ENCODE data around the gene DNAJB11. TPM values are rescaled to one million over a fixed set of nuclear protein-coding genes. Genes with fewer than 3 reads are reported as not detected.
"Not testable (repeated sequence)": the region's sequence is repeated elsewhere in the genome, so short reads cannot be mapped to it uniquely, and the experiment has no call there.

DNAJB11 gene
- total and polyA plus RNA-seq, 2 donors, result 42.8 to 49.1 TPM

DNA sequence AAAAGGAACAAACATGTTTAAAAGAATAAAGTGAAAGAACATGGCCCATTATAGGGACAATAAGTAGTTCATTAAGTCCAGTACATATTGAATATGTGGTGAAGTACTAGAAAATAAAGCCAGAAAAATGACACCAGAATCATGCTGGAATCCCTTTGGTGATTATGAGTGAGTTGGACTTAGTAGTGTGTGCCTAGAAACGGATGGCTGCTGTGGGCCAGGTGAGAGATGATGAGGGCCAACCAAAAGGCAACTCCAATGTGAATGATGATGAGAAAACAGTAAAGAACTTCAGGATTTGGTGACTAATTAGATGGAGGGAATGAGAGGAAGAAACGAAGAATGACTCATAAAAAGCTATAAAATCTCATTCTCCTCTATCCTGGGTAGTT lies 29.7 kb upstream of the DNAJB11 start:
- Histone ChIP-seq H3K9me3 (ENCODE audit: control insufficient read depth in 2 of 2, insufficient read depth in 1 of 2, low read length in 1 of 2) (no peaks in the 10 kb centered on the region), H3K4me1 (ENCODE audit: control insufficient read depth in 2 of 2, insufficient read depth in 2 of 2, low read length in 2 of 2) (peaks cover 0 to 5% of the 10 kb centered on the region in 2 donors), H3K27ac (ENCODE audit: low read depth in 1 of 2, low read length in 1 of 2) (no peak overlapping the region), H3K27me3 (ENCODE audit: control insufficient read depth in 2 of 2, insufficient read depth in 1 of 2, low read length in 1 of 2) (no peaks in the 10 kb centered on the region), H3K4me3 (ENCODE audit: low read length in 2 of 2) (no peak overlapping the region), H3K36me3 (ENCODE audit: control insufficient read depth in 2 of 2, insufficient read depth in 2 of 2, low read length in 1 of 2) (peaks cover 3 to 5% of the 10 kb centered on the region in 2 donors)
- WGBS, result 75% methylated on average over 2 of the region's 2 CpGs
- DNase-seq (ENCODE audit: low read depth in 6 of 9, low spot score in 9 of 9), result no peak

DNA sequence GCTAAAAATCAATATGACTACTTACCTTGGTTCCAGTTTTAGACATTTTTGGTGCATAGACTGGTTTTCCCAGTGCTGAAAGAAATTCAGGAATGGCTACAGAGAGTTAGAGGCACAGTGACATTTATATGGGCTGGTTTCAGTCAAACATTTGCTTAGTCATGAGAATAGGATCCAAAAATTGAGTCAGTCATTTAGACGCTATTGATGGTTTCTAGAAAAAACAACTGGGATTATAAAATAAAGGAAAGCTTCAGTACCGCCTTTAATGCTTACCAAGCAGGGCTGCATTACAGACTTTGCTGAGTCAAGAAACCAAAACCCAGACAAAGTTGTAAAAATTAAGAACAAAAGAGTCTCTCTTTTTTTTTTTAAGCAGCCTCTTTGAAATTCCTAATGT lies 26.2 kb upstream of the DNAJB11 start, which contains the start of gene CRYGS:
TSS of gene CRYGS (minus strand) at position 100 of the 400 bp plus-strand sequence. CDS start at position 46, 54 bp downstream.
- H3K9me3 ChIP-seq (ENCODE audit: control insufficient read depth in 2 of 2, insufficient read depth in 1 of 2, low read length in 1 of 2), result no peaks in the 10 kb centered on the region
- no peak within 1 kb of the TSS for H3K4me3 ChIP-seq (ENCODE audit: low read length in 2 of 2)
- no peak for DNase-seq (ENCODE audit: low read depth in 6 of 9, low spot score in 9 of 9)
- 99% methylated on average over 2 of the region's 2 CpGs for WGBS
- H3K27ac ChIP-seq (ENCODE audit: low read depth in 1 of 2, low read length in 1 of 2), result no peak within 1 kb of the TSS
- H3K4me1 ChIP-seq (ENCODE audit: control insufficient read depth in 2 of 2, insufficient read depth in 2 of 2, low read length in 2 of 2), result peaks cover 0 to 8% of the 10 kb centered on the region in 2 donors
- H3K27me3 ChIP-seq (ENCODE audit: control insufficient read depth in 2 of 2, insufficient read depth in 1 of 2, low read length in 1 of 2), result no peaks in the 10 kb centered on the region
- H3K36me3 ChIP-seq (ENCODE audit: control insufficient read depth in 2 of 2, insufficient read depth in 2 of 2, low read length in 1 of 2), result peaks cover 2 to 10% of the 10 kb centered on the region in 2 donors

DNA sequence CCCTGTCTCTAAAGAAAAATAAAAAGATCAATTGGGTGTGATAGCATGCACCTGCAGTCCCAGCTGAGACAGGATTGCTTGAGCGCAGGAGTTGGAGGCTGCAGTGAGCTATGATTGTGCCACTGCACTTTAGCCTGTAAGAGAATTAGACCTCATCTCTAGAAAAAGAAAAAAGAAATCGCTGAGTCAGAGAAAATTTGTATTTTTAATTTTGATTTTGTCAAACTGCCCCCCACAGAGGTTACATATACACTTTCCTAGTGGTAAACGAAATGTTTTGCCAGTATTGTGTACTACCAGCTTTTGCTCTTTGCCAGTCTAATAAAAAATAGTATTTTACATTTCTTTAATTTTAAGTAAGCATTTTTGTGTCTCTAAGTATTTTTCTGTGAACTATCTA lies 21.0 kb upstream of the DNAJB11 start:
- 88% methylated on average over 3 of the region's 3 CpGs for WGBS

DNA sequence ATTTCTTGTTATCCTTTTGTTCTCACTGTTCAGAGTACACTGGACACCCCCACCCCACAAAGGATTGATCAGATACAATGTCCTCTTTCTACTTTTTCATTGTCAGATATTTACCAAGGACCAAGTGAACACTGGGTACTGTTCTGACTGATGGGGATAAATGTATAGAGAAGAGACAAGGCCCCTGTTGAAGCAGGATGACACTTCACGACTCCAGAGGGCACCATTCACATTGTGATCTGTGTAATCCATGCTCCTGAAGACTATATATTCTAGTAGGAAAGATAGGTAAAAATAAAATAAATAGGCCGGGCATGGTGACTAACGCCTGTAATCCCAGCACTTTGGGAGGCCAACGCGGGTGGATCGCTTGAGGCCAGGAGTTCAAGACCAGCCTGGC lies 19.1 kb upstream of the DNAJB11 start:
- Histone ChIP-seq H3K4me1 (ENCODE audit: control insufficient read depth in 2 of 2, insufficient read depth in 2 of 2, low read length in 2 of 2) (peaks cover 0 to 6% of the 10 kb centered on the region in 2 donors), H3K9me3 (ENCODE audit: control insufficient read depth in 2 of 2, insufficient read depth in 1 of 2, low read length in 1 of 2) (no peaks in the 10 kb centered on the region), H3K36me3 (ENCODE audit: control insufficient read depth in 2 of 2, insufficient read depth in 2 of 2, low read length in 1 of 2) (peaks cover 28 to 46% of the 10 kb centered on the region in 2 donors), H3K27me3 (ENCODE audit: control insufficient read depth in 2 of 2, insufficient read depth in 1 of 2, low read length in 1 of 2) (no peaks in the 10 kb centered on the region), H3K4me3 (ENCODE audit: low read length in 2 of 2) (no peak overlapping the region), H3K27ac (ENCODE audit: low read depth in 1 of 2, low read length in 1 of 2) (no peak overlapping the region)
- 99% methylated on average over 6 of the region's 6 CpGs for WGBS
- DNase-seq (ENCODE audit: low read depth in 6 of 9, low spot score in 9 of 9), result no peak

More for the DNA sequence above, 21.0 kb upstream of the DNAJB11 start:
- H3K9me3 ChIP-seq (ENCODE audit: control insufficient read depth in 2 of 2, insufficient read depth in 1 of 2, low read length in 1 of 2), result no peaks in the 10 kb centered on the region
- H3K27ac ChIP-seq (ENCODE audit: low read depth in 1 of 2, low read length in 1 of 2), result no peak overlapping the region
- no peak for DNase-seq (ENCODE audit: low read depth in 6 of 9, low spot score in 9 of 9)
- peaks cover 0 to 6% of the 10 kb centered on the region in 2 donors for H3K4me1 ChIP-seq (ENCODE audit: control insufficient read depth in 2 of 2, insufficient read depth in 2 of 2, low read length in 2 of 2)
- H3K27me3 ChIP-seq (ENCODE audit: control insufficient read depth in 2 of 2, insufficient read depth in 1 of 2, low read length in 1 of 2), result no peaks in the 10 kb centered on the region
- H3K36me3 ChIP-seq (ENCODE audit: control insufficient read depth in 2 of 2, insufficient read depth in 2 of 2, low read length in 1 of 2), result peaks cover 20 to 33% of the 10 kb centered on the region in 2 donors
- no peak overlapping the region for H3K4me3 ChIP-seq (ENCODE audit: low read length in 2 of 2)

DNA sequence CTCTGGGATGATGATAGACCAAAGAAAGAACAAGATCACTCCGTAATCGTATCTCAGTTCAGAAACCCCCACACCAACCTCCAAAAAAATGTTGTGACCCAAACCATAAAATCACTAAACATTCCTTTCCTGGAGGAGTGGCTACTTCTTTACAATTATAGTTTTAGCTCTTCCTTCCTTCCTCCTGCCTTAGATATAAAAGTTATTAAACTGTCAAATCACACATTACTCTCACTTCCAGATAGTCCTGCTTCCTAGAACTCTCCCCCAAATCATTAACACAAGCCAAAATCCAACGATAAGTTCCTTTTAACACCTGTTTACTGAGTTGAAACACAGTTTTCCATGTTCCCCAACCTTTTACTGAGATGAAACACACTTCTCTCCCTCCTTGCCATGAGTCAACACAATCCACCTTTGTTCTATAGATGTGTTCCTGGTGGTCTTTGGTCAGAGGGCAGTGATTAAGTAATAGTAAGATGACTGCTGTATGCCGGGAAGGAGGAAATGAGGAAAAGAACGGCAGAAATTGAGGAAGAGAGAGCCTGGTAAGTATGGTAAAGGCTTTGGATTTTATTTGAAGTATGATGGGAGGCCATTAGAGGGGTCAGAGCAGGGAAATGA lies 18.0 kb upstream of the DNAJB11 start:
- Histone ChIP-seq H3K4me3 (ENCODE audit: low read length in 2 of 2) (no peak overlapping the region), H3K27ac (ENCODE audit: low read depth in 1 of 2, low read length in 1 of 2) (no peak overlapping the region), H3K27me3 (ENCODE audit: control insufficient read depth in 2 of 2, insufficient read depth in 1 of 2, low read length in 1 of 2) (no peaks in the 10 kb centered on the region), H3K4me1 (ENCODE audit: control insufficient read depth in 2 of 2, insufficient read depth in 2 of 2, low read length in 2 of 2) (peaks cover 0 to 6% of the 10 kb centered on the region in 2 donors), H3K36me3 (ENCODE audit: control insufficient read depth in 2 of 2, insufficient read depth in 2 of 2, low read length in 1 of 2) (peaks cover 30 to 57% of the 10 kb centered on the region in 2 donors), H3K9me3 (ENCODE audit: control insufficient read depth in 2 of 2, insufficient read depth in 1 of 2, low read length in 1 of 2) (no peaks in the 10 kb centered on the region)
- no peak for DNase-seq (ENCODE audit: low read depth in 6 of 9, low spot score in 9 of 9)
- WGBS, result 94% methylated on average over 5 of the region's 5 CpGs

DNA sequence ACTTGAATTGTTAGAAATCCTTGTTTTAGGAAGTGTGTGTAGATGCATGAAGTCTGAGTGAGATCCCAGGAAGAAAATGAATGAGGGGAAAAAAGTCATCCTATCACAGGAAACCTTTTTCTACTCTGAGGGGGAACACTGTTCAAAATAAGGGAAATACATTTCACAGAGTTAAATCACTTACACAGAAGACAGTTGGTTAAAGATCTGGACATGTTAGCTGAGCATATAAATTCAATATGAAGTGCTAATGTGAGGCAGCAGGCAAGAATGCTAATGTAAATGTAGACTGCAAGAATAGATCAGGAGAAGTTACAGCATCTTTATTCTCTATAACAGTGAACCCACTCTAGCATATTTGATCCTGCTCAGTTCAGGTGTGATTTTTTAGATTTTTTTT lies 5.9 kb upstream of the DNAJB11 start:
- no peak overlapping the region for H3K4me3 ChIP-seq (ENCODE audit: low read length in 2 of 2)
- no peaks in the 10 kb centered on the region for H3K9me3 ChIP-seq (ENCODE audit: control insufficient read depth in 2 of 2, insufficient read depth in 1 of 2, low read length in 1 of 2)
- H3K27me3 ChIP-seq (ENCODE audit: control insufficient read depth in 2 of 2, insufficient read depth in 1 of 2, low read length in 1 of 2), result no peaks in the 10 kb centered on the region
- H3K36me3 ChIP-seq (ENCODE audit: control insufficient read depth in 2 of 2, insufficient read depth in 2 of 2, low read length in 1 of 2), result peaks cover 0 to 8% of the 10 kb centered on the region in 2 donors
- no peak overlapping the region for H3K27ac ChIP-seq (ENCODE audit: low read depth in 1 of 2, low read length in 1 of 2)
- DNase-seq (ENCODE audit: low read depth in 6 of 9, low spot score in 9 of 9), result no peak
- peaks cover 12 to 19% of the 10 kb centered on the region in 2 donors for H3K4me1 ChIP-seq (ENCODE audit: control insufficient read depth in 2 of 2, insufficient read depth in 2 of 2, low read length in 2 of 2)

DNA sequence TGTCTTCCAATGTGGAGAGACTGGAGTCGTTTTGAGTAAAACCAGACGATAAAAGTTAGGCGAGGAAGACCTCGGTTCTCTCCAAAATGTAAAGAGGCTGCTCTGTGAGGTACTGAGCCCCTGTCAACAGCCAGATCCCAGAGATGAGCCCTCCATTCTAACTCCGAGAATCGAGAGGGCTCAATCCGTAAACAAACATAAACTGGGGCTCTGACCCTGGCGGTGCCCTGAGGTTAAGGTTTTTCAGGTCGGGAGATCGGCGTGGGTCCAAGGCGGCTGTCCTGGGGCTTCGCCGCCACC lies 3.8 kb upstream of the DNAJB11 start:
- Histone ChIP-seq H3K27ac (ENCODE audit: low read depth in 1 of 2, low read length in 1 of 2) (peak overlapping the region; percentile 85 to 96), H3K27me3 (ENCODE audit: control insufficient read depth in 2 of 2, insufficient read depth in 1 of 2, low read length in 1 of 2) (no peaks in the 10 kb centered on the region), H3K9me3 (ENCODE audit: control insufficient read depth in 2 of 2, insufficient read depth in 1 of 2, low read length in 1 of 2) (no peaks in the 10 kb centered on the region), H3K4me1 (ENCODE audit: control insufficient read depth in 2 of 2, insufficient read depth in 2 of 2, low read length in 2 of 2) (peaks cover 19 to 28% of the 10 kb centered on the region in 2 donors), H3K4me3 (ENCODE audit: low read length in 2 of 2) (peak overlapping the region; percentile 93 to 97), H3K36me3 (ENCODE audit: control insufficient read depth in 2 of 2, insufficient read depth in 2 of 2, low read length in 1 of 2) (peaks cover 0 to 8% of the 10 kb centered on the region in 2 donors)
- WGBS, result 0% methylated on average over 14 of the region's 14 CpGs
- DNase-seq (ENCODE audit: low read depth in 6 of 9, low spot score in 9 of 9), result peak in 1 of 9 donors; percentile 22

DNA sequence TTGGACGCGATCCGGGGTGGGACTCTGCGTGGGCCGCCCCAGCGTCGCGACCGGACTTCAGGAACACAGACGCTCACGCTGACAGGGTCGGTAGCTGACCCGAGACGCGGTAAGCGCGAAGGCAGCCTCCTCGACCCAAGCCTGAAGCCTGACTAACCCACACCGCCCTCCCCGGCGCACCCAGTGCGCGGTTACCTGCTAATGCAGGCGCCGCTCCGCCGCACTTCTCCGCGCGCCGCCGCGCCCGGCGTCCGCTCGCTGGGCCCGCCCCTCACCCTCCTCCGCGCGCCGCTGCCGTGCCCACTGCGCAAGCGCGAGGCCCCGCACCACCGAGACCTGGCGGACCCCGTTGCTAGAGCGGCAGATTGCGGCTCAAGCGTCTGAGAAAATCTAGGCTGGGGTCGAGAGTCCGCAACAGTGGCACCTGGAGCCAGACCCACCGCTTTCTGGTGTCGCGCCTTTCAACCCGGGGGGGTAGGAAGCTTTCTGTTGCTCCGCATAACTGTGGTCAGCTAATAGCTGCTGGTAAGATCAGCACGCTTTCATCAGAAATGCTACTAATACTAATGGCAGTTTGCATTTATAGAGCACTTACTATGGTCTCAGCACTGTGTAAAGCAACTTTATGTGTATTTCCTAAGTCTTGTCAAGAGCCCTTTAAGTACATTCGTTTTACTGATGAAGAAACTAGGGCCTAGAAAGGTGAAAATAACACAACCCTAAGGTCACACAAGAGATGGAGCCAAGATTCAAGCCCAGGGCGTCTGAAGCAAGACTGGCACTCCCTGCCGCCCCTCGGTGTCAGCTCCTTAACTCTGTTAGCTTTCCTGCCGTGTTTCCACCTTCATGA lies 3.2 kb upstream of the DNAJB11 start, which contains the start of gene TBCCD1:
TSS of gene TBCCD1 (minus strand) at position 268 of the 850 bp plus-strand sequence. CDS start 3,010 bp downstream, outside the sequence.
- under 1% methylated on average over 66 of the region's 66 CpGs for WGBS
- peaks cover 0 to 2% of the 10 kb centered on the region in 2 donors for H3K36me3 ChIP-seq (ENCODE audit: control insufficient read depth in 2 of 2, insufficient read depth in 2 of 2, low read length in 1 of 2)

DNA sequence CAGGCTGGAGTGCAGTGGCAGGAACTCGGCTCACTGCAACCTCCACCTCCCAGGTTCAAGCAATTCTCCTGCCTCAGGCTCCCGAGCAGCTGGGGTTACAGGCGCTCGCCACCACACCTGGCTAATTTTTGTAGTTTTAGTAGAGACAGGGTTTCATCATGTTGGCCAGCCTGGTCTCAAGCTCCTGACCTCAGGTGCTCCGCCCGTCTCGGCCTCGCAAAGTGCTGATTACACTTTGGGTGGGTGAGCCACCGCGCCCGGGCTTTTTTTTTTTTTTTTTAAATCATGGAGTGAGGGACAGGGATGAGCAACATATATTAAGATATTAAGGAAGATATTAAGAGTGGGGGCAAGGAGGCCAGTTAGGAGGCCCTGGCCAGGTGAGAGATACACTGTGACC lies 1.2 kb upstream of the DNAJB11 start:
- H3K27me3 ChIP-seq (ENCODE audit: control insufficient read depth in 2 of 2, insufficient read depth in 1 of 2, low read length in 1 of 2); H3K9me3 ChIP-seq (ENCODE audit: control insufficient read depth in 2 of 2, insufficient read depth in 1 of 2, low read length in 1 of 2); DNase-seq (ENCODE audit: low read depth in 6 of 9, low spot score in 9 of 9): not testable (repeated sequence)
- WGBS, result 97% methylated on average over 11 of the region's 11 CpGs
- Histone ChIP-seq H3K27ac (ENCODE audit: low read depth in 1 of 2, low read length in 1 of 2) (peak overlapping the region in 1 of 2 donors; percentile 85), H3K4me3 (ENCODE audit: low read length in 2 of 2) (peak overlapping the region; percentile 50 to 62), H3K4me1 (ENCODE audit: control insufficient read depth in 2 of 2, insufficient read depth in 2 of 2, low read length in 2 of 2) (peaks cover 19 to 28% of the 10 kb centered on the region in 2 donors), H3K36me3 (ENCODE audit: control insufficient read depth in 2 of 2, insufficient read depth in 2 of 2, low read length in 1 of 2) (peaks cover 0 to 13% of the 10 kb centered on the region in 2 donors)

More for the DNA sequence above, 3.2 kb upstream of the DNAJB11 start, which contains the start of gene TBCCD1:
- DNase-seq (ENCODE audit: low read depth in 6 of 9, low spot score in 9 of 9), result peak; percentile 79 to 96 (median 93)
- H3K9me3 ChIP-seq (ENCODE audit: control insufficient read depth in 2 of 2, insufficient read depth in 1 of 2, low read length in 1 of 2), result no peaks in the 10 kb centered on the region
- H3K27ac ChIP-seq (ENCODE audit: low read depth in 1 of 2, low read length in 1 of 2), result peak within 1 kb of the TSS; percentile 85 to 96
- peaks cover 19 to 28% of the 10 kb centered on the region in 2 donors for H3K4me1 ChIP-seq (ENCODE audit: control insufficient read depth in 2 of 2, insufficient read depth in 2 of 2, low read length in 2 of 2)
- peak within 1 kb of the TSS; percentile 93 to 97 for H3K4me3 ChIP-seq (ENCODE audit: low read length in 2 of 2)
- no peaks in the 10 kb centered on the region for H3K27me3 ChIP-seq (ENCODE audit: control insufficient read depth in 2 of 2, insufficient read depth in 1 of 2, low read length in 1 of 2)
